Mesenteric fat pad (tissue), 1 donor: ENCODE results near the gene PCBD1. TPM values are rescaled to one million over a fixed set of nuclear protein-coding genes. Genes with fewer than 3 reads are reported as not detected.

Source experiments
- DNase-seq: peaks from one replicate; pipeline ENCODE4 v3.0.0-alpha.2; 2020; ENCODE audit warnings: low spot score
- total RNA-seq: library from RNA; stranded (reverse); fragmentation: NEBNext Ultra II Directional; extraction: Animal tissue kit (Norgen Biotek cat#: 25700); gene quantifications from one replicate; pipeline ENCODE4 v1.2.1, GENCODE V29; 2021
- donor health status: DM: yes; HTN: yes; CAD: no.

PCBD1 gene
- total RNA-seq, 1 donor from 2014 or later, result 61.2 TPM

- DNase-seq, result peak; percentile 86
These were observed 17.0 kb upstream of the PCBD1 start for GRCh38 chr10:70905071-70906021.

- peak; percentile 90 for DNase-seq
These were observed 15.0 kb upstream of the PCBD1 start for GRCh38 chr10:70903262-70903921.

DNA sequence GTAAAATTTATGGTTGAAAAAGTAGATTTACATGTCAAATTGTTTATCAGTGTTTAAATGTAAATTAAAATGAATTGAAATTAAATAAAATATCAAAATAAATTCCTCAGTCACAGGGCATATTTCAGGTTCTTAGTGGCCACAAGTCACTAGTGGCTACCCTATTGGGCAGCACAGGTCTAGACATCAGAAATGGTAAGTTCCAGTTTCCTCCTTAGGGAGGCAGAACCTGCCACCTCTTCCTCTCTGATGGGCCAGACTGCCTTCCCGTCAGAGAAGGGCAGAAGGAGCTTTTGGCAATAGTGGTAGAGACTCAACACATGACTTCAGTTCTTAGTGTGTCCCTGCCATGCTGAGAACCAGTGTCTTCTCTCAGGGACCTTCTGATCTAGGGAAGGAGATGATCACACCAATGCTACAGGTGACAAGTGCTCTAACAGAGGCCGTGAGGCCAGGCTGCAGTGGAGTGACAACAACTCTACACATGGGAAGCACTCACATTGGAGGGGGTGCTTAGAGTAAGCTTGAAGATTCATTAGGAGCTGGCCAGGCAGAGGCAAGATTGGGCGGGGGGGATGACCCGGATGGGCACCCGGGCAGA lies 14.4 kb upstream of the PCBD1 start:
- DNase-seq, result no peak

DNA sequence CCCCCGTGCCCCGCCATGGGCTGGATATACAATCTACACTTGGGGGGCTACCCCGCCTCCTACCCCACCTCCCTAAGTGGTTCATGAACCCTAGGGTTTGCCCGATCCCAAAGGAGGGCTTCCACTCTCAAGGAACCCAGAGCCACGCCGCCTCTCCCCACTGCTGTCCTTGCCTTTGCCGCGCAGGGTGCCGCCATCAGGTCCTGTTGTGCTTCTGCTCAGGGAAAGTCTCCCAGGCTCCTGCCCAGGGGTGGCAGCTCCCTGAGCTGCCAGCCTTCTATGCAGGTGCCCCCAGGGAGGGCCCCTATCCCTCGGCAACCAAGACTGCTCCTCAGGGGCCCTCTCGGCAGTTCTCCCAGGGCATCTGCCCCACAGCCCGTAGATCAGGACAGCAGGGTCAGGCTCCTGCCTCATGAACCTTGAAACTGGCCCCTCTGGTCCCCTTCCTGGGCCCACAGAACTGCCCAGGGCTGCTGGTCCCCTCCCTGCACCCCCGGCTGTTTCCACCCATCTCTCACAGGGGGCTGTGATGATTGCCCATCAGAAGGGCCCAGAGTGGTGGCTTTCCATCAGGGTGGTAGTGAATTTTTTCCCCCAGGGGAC lies 13.0 kb upstream of the PCBD1 start:
- DNase-seq, result peak; percentile 67

- DNase-seq, result no peak
These were observed 10.7 kb upstream of the PCBD1 start for GRCh38 chr10:70899096-70899495.

DNA sequence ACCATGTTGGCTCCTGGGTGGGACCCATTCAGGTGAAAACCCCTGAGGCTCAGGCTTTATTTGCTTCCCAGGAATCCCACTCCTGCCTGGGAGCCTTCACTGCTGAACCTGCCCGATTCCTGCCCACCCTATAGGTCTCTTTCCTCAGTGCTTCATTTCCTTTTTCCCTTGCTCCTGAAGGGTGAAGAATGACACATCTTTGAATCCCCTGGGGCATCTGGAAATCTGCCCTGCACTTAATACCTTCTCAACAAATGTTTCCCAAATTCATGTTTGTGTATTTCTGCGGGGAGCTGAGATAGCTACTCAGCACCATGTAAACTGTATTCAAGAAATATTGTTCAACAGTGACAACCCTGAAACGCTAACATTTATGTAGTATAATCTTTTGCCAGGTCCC lies 10.3 kb upstream of the PCBD1 start:
- no peak for DNase-seq

DNA sequence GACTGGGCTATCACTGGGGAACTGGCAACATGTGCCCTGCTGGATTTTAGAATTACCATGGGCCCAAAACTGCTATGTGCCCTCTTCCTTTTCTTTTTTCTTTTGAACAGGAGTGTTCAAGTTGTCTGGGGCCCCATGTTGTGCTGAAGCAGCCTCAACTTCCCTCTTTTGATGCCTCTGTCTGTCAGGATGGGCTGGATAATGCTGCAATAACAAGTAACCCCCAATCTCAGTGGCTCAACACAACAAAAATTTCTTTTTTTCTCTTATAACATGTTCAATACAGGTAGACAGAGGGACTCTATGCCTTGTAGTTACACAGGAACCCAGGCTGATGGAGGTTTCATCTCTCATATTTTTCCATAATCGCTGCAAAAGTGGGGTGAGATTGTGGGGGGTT lies 8.2 kb upstream of the PCBD1 start:
- no peak for DNase-seq

DNA sequence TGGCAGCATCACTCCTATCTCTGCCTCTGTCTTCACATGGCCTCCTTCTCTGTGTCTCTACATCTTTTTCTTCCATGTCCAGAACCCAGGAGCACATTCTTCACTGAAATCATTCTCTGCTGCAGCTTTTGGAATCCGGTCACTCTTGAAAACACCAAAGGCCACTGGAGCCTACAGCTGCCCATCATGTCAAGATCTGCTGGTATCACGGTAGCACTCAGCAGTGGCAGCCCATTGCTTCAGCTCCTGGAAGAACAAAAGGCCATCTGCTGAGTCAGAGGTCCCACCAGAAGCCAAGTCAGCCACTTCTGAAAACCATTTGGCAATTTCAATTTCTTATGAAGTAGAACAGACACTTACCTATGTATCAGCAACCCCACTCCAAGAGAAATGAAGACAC lies 6.1 kb upstream of the PCBD1 start:
- DNase-seq, result no peak

DNA sequence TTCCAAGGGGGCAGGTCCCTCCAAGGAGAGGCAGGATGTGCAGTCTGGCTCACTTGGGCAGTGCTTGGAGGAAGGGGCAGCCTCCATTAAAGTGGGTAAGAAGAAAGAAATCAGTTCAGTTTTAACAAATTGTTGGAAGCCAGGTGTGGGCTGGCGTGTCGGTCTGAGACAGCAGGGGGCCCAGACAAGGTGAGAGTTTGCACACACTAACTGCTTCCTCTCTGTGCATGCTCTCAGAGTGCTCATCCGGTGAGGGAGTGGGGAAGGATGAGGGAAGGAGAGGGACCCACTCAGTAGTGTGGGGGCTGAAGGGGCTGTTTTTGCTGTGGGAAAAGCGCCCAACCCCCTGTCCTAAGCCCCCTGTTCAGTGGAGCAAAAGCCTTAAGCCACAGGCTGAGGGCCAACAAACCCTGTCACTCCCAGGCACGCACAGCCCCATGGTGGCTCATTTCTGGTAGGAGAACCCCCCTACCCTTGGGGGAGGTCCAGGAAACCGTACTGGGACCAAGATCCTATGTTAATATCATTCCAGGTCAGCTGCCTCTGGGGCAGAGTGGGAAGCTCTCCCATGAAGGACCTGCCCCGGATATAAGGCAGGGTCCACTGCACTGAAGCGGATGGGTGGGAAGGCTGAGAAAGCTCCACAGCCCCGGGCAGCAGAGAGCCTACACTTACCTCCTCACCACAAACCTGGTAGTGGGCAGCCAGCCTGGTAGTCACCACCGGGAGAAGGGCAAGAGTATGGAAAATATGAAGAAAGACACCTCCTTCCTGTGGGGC lies 5.1 kb upstream of the PCBD1 start:
- peak; percentile 74 for DNase-seq

DNA sequence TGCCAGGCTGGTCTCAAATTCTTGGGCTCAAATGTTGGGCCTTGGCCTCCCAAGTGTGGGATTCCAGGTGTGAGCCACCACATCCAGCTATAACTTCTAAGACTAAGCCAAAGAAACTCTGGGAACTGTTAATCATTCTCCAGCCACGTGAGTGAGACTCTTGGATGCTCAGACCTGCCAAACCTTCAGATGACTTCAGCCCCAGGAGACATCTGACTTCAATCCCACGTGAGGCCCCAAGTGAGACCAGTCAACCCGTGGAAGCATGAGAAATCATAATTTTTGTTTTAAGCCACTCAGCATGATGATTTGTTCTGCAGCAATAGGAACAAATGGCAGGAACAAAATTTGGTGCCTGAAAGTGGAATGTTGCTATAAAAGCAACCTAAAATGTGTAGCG lies 4.3 kb upstream of the PCBD1 start:
- no peak for DNase-seq

DNA sequence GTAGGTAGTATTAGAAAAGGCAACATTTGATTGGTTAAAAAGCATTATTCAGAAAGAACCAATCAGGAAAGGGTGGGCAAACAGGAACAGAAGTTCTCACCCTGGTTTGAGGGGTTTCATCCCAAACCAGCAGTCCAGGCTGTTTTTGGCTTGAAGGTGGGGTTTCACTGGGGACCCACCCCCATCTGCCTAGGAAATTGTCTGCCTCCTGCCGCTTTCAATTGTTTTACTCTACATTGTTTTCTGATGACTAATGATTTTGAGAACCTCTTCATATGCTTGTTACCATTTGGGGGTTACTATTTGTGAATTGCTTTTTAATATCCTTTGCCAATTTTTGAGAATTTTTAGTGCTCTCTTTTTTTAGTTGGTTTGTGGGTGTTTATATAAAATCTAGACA lies 3.3 kb upstream of the PCBD1 start:
- no peak for DNase-seq

DNA sequence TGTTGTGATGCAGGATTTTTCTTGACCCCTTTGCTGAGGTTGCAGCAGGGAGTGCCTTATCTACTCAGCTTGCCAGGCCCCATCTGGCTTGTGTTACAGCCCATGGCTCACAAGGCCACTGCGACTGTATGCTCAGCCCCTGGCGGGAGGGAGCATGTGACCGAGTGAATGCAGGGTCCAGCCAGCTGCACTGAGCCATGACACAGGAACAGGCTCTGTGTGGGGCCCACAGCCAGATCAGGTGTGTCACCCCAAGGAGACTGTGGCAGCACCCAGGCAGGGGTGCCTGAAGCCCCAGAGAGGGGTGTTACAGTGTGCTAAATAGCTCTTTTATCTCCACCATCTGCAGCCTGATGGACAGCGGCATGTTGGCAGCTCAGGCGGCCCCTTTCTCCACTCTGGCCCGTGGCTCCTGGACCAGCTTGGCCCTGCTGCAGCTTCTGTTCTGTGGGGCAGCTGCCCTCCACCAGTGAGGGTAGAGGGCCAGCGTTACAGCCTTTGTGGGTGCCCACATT lies 2.6 kb upstream of the PCBD1 start:
- no peak for DNase-seq

- DNase-seq, result no peak
These were observed 926 bp upstream of the PCBD1 start for GRCh38 chr10:70889291-70889690.

- DNase-seq, result no peak
These were observed 1.3 kb downstream of the PCBD1 start for GRCh38 chr10:70886921-70887665.

DNA sequence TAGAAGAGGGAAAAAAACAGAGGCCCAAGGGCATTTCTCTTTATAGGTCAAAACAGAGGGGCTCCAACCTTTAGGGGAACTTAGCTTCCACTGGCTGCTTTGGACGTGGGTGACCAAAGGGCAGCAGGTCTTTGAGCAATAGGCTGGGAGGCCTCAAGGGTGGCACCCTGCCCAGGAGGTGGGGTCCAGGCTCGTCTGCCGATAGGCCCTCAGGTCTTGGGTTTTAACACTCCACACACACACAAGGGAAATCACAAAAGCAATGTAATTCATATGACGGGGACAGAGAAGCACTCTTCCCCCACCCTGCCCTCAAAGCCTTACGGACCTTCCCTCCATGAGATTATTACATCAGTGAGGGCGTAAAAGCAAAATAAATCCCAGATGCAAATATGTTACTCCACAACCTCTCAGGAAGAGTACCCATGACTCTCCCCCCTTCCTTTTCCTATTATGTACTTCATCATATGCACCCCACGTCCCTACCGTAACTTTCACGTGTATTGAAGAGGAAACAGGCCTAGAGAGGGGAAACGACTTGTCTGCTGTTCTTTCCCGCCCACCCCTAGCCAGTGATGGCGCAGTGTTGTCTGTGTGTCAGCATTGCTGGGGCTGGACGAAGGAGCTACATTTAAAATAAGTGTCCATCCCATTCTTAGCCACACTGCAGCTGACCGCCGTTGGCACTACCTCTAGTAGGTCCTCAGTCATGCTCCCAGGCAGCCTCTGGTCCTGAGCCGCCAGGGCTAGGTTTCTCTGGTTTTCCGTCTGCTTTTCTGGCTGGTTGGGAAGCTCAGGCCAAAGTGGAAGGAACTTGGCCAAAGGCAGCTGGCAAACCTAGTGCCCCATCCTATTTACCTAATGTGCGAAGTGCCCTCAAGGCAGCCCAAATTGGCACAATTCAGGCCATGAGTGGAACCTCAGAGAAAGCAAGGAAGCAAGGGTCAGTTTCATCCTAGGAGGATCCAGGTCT lies 2.1 kb downstream of the PCBD1 start:
- DNase-seq, result no peak

- no peak for DNase-seq
These were observed 2.9 kb downstream of the PCBD1 start for GRCh38 chr10:70885481-70885880.

- DNase-seq, result no peak
These were observed 3.6 kb downstream of the PCBD1 start for GRCh38 chr10:70884741-70885140.

- no peak for DNase-seq
These were observed 8.3 kb downstream of the PCBD1 start for GRCh38 chr10:70880077-70880534.

- no peak for DNase-seq
These were observed 9.2 kb downstream of the PCBD1 start for GRCh38 chr10:70879207-70879606.
